HG03039 (cell line): ENCODE data around the gene CFDP1.

Experiments used
- ATAC-seq: cut with Tn5 transposase; IDR thresholded peaks from one replicate; pipeline ENCODE4 v1.9.1; 2021; ENCODE audit warnings: mild to moderate bottlenecking, moderate library complexity; ENCODE audit not compliant: unreplicated experiment

CFDP1 gene

GRCh38 chr16:75432828-75433731 lies at the start of gene CFDP1:
Gene CFDP1 (minus strand): TSS chr16:75433503. CDS start chr16:75433352, 151 bp downstream.
- peak; percentile 94 for ATAC-seq

GRCh38 chr16:75482434-75483205 lies 49.3 kb upstream of the CFDP1 start:
- no peak for ATAC-seq

GRCh38 chr16:75481475-75481874 lies 48.2 kb upstream of the CFDP1 start:
- ATAC-seq = no peak

- ATAC-seq = no peak
These were observed 46.2 kb upstream of the CFDP1 start for GRCh38 chr16:75479421-75479990.

GRCh38 chr16:75478480-75479345 lies 45.4 kb upstream of the CFDP1 start:
- no peak for ATAC-seq

- no peak for ATAC-seq
These were observed 44.6 kb upstream of the CFDP1 start for GRCh38 chr16:75477680-75478473.

GRCh38 chr16:75476817-75477216 lies 43.5 kb upstream of the CFDP1 start:
- no peak for ATAC-seq

- no peak for ATAC-seq
These were observed 42.1 kb upstream of the CFDP1 start for GRCh38 chr16:75475420-75475847.

GRCh38 chr16:75472908-75473877 lies 39.9 kb upstream of the CFDP1 start:
- ATAC-seq = no peak

- ATAC-seq = peak; percentile 60
These were observed 38.7 kb upstream of the CFDP1 start for GRCh38 chr16:75471723-75472633.

GRCh38 chr16:75466760-75467159 lies 33.5 kb upstream of the CFDP1 start:
- no peak for ATAC-seq

- ATAC-seq = peak; percentile 93
These were observed 31.0 kb upstream of the CFDP1 start, which contains the start of gene TMEM170A for GRCh38 chr16:75464122-75464918. Gene TMEM170A (minus strand): TSS chr16:75464689. CDS start chr16:75464600, 89 bp downstream.

- peak; percentile 4 for ATAC-seq
These were observed 30.3 kb upstream of the CFDP1 start for GRCh38 chr16:75463389-75464121.

GRCh38 chr16:75462806-75463205 lies 29.5 kb upstream of the CFDP1 start:
- ATAC-seq = no peak

- ATAC-seq = no peak
These were observed 28.3 kb upstream of the CFDP1 start for GRCh38 chr16:75461575-75461974.

- no peak for ATAC-seq
These were observed 27.1 kb upstream of the CFDP1 start for GRCh38 chr16:75460446-75460845.
